Common myeloid progenitor, CD34-positive (primary cell): ENCODE data around the gene FADS1.

Experiments used
- CTCF ChIA-PET: fragments of 350-600 bp; sonication (Branson Sonifier 250); formaldehyde crosslinking; loops from one replicate; lab custom pipeline; 2021; ENCODE audit warnings: antibody characterized with exemption; lab: Charles Lee
- POLR2A ChIA-PET: fragments of 350-600 bp; sonication (Branson Sonifier 250); formaldehyde crosslinking; loops from one replicate; lab custom pipeline; 2021; ENCODE audit warnings: antibody characterized with exemption; lab: Charles Lee
- DNase-seq, 3 donors: peaks; one replicate each; pipeline versions ENCODE4 v3.0.0 to v3.0.0-alpha.2; 2013
- H3K27ac ChIP-seq, 2 experiments: 1 replicate in 1 of 2; 2 replicates in 1 of 2; pipeline ENCODE4 v1.7.0; 2013; ENCODE audit warnings: inconsistent platforms in 2 of 2, low read length in 2 of 2, mild to moderate bottlenecking in 2 of 2, low read depth in 1 of 2, moderate library complexity in 1 of 2; ENCODE audit not compliant: severe bottlenecking in 2 of 2, insufficient read depth in 1 of 2, poor library complexity in 1 of 2
- H3K27me3 ChIP-seq, 5 experiments: replicated peaks in 2 of 5; 1 replicate in 3 of 5; 2 replicates in 2 of 5; pipeline versions ENCODE4 v1.6.1 to v1.7.0; 2013; ENCODE audit warnings: low read length in 4 of 5, mild to moderate bottlenecking in 2 of 5, moderate library complexity in 2 of 5, inconsistent platforms in 1 of 5; ENCODE audit not compliant: insufficient read depth in 5 of 5, control insufficient read depth in 4 of 5
- H3K36me3 ChIP-seq, 4 experiments: 1 replicate in 2 of 4; 2 replicates in 2 of 4; pipeline versions ENCODE4 v1.6.1 to v1.7.0; 2013; ENCODE audit warnings: low read length in 3 of 4, control low read depth in 1 of 4, mild to moderate bottlenecking in 1 of 4; ENCODE audit not compliant: control insufficient read depth in 4 of 4, insufficient read depth in 4 of 4
- H3K4me1 ChIP-seq, 4 experiments: 1 replicate in 3 of 4; 2 replicates in 1 of 4; pipeline versions ENCODE4 v1.6.1 to v1.7.1; 2013; ENCODE audit warnings: low read length in 3 of 4, mild to moderate bottlenecking in 3 of 4, control low read depth in 1 of 4, inconsistent platforms in 1 of 4, moderate library complexity in 1 of 4; ENCODE audit not compliant: control insufficient read depth in 4 of 4, insufficient read depth in 4 of 4; ENCODE audit errors: control extremely low read depth in 1 of 4
- H3K4me3 ChIP-seq, 7 experiments: 1 replicate in 4 of 7; 2 replicates in 3 of 7; pipeline versions ENCODE4 v1.5.1 to v1.7.0; 2013; ENCODE audit warnings: mild to moderate bottlenecking in 7 of 7, low read length in 6 of 7, moderate library complexity in 6 of 7, inconsistent platforms in 2 of 7, low read depth in 2 of 7, control low read depth in 1 of 7; ENCODE audit not compliant: insufficient read depth in 4 of 7, control insufficient read depth in 1 of 7; ENCODE audit errors: extremely low read depth in 1 of 7
- H3K9me3 ChIP-seq, 5 experiments: 1 replicate in 4 of 5; 2 replicates in 1 of 5; pipeline versions ENCODE4 v1.6.1 to v1.7.1; 2013; ENCODE audit warnings: low read length in 4 of 5, mild to moderate bottlenecking in 2 of 5, inconsistent platforms in 1 of 5, low read depth in 1 of 5, moderate library complexity in 1 of 5; ENCODE audit not compliant: control insufficient read depth in 4 of 5, insufficient read depth in 2 of 5; ENCODE audit errors: control extremely low read depth in 1 of 5
- WGBS: methylation state at CpG from one replicate; pipeline ENCODE4 v1.1.5; 2013; ENCODE audit not compliant: insufficient coverage; 5-methylcytosine and 5-hydroxymethylcytosine counted together

Gene FADS1

GRCh38 chr11:61805146-61805545, 11.7 kb downstream of the FADS1 start:
- Histone ChIP-seq H3K27me3 (no peaks in the 10 kb centered on the region), H3K4me1 (no peaks in the 10 kb centered on the region), H3K27ac (no peak overlapping the region), H3K4me3 (no peak overlapping the region), H3K9me3 (no peaks in the 10 kb centered on the region), H3K36me3 (peaks cover 23 to 94% (median 68%) of the 10 kb centered on the region in 4 experiments)
- whole genome bisulfite sequencing, result 75% methylated on average over 1 of the region's 1 CpG
- ChIA-PET CTCF (interaction anchor here (0.6 to 19.2 kb wide), 4 partner anchors 10 to 94 kb away, joined by 3 to 218 read pairs (median 30); partner anchors contain the start of genes FADS1, FEN1 and TMEM258), POLR2A (interaction anchor here (0.7 kb wide), 1 partner anchor 24 kb away, joined by 3 read pairs; no protein-coding TSS in a partner anchor)
- no peak for DNase-seq

- Histone ChIP-seq H3K27ac (no peak overlapping the region), H3K27me3 (no peaks in the 10 kb centered on the region), H3K36me3 (peaks cover 20 to 94% (median 60%) of the 10 kb centered on the region in 4 experiments), H3K9me3 (no peaks in the 10 kb centered on the region), H3K4me1 (no peaks in the 10 kb centered on the region), H3K4me3 (no peak overlapping the region)
- 92% methylated on average over 1 of the region's 3 CpGs for WGBS
- no peak for DNase-seq
- CTCF ChIA-PET, result interaction anchor here (0.7 to 19.2 kb wide), 4 partner anchors 9 to 96 kb away, joined by 3 to 218 read pairs (median 30); partner anchors contain the start of genes FADS1, FEN1 and TMEM258
- POLR2A ChIA-PET, result interaction anchor here (0.5 kb wide), 1 partner anchor 43 kb away, joined by 4 read pairs; no protein-coding TSS in a partner anchor
Observed at GRCh38 chr11:61803889-61804647, 12.7 kb downstream of the FADS1 start.

GRCh38 chr11:61802605-61803004, 14.2 kb downstream of the FADS1 start:
- ChIA-PET POLR2A (no interaction called here), CTCF (interaction anchor here (0.5 to 19.2 kb wide), 4 partner anchors 8 to 120 kb away, joined by 3 to 218 read pairs (median 32); partner anchors contain the start of genes FADS1, FEN1 and TMEM258)
- Histone ChIP-seq H3K27me3 (no peaks in the 10 kb centered on the region), H3K4me3 (no peak overlapping the region), H3K27ac (no peak overlapping the region), H3K9me3 (no peaks in the 10 kb centered on the region), H3K4me1 (no peaks in the 10 kb centered on the region), H3K36me3 (peaks cover 16 to 88% (median 50%) of the 10 kb centered on the region in 4 experiments)
- DNase-seq, result no peak
- WGBS, result 100% methylated on average over 2 of the region's 6 CpGs

- DNase-seq, result no peak
- CTCF ChIA-PET, result interaction anchor here (0.7 to 19.2 kb wide), 8 partner anchors 11 to 98 kb away, joined by 3 to 218 read pairs (median 4); partner anchors contain the start of gene FADS1
Observed at GRCh38 chr11:61800331-61801281, 16.2 kb downstream of the FADS1 start.

GRCh38 chr11:61799665-61800284, 17.0 kb downstream of the FADS1 start:
- CTCF ChIA-PET, result interaction anchor here (1.0 to 19.2 kb wide), 7 partner anchors 16 to 72 kb away, joined by 3 to 218 read pairs (median 13); partner anchors contain the start of genes FADS1 and FADS2
- Histone ChIP-seq H3K4me3 (no peak overlapping the region), H3K36me3 (peaks cover 16 to 88% (median 40%) of the 10 kb centered on the region in 4 experiments), H3K27me3 (no peaks in the 10 kb centered on the region), H3K9me3 (no peaks in the 10 kb centered on the region), H3K27ac (peak overlapping the region in 1 of 2 experiments; percentile 8), H3K4me1 (peaks cover 0 to 5% (median 1%) of the 10 kb centered on the region in 4 experiments)
- no peak for DNase-seq
- 93% methylated on average over 2 of the region's 2 CpGs for WGBS
- POLR2A ChIA-PET, result no interaction called here

More at GRCh38 chr11:61800331-61801281, 16.2 kb downstream of the FADS1 start:
- POLR2A ChIA-PET, result interaction anchor here (0.5 kb wide), 1 partner anchor 370 kb away, joined by 3 read pairs; no protein-coding TSS in a partner anchor
- no peaks in the 10 kb centered on the region for H3K9me3 ChIP-seq
- H3K36me3 ChIP-seq, result peaks cover 16 to 88% (median 44%) of the 10 kb centered on the region in 4 experiments
- H3K4me3 ChIP-seq, result no peak overlapping the region
- no peaks in the 10 kb centered on the region for H3K27me3 ChIP-seq
- peaks cover 0 to 3% (median 0%) of the 10 kb centered on the region in 4 experiments for H3K4me1 ChIP-seq
- no peak overlapping the region for H3K27ac ChIP-seq
- WGBS, result 92% methylated on average over 2 of the region's 3 CpGs
